Measurements from ENCODE around the gene ALDH9A1.

GRCh38 chr1:165703648-165704047, 5.3 kb upstream of the ALDH9A1 start:
- TF ChIP-seq CTCF (conservative IDR thresholded peaks at IDR 0.05; ENCODE audit: low read length) = no peak
- no peak for TF ChIP-seq EZH2phosphoT487 (IDR thresholded peaks at IDR 0.05; ENCODE audit: borderline replicate concordance)

All from Loucy (cell line).